Endothelial cell of umbilical vein (primary cell): ENCODE measurements around the gene TENM4. TPM values are rescaled to one million over a fixed set of nuclear protein-coding genes. Genes with fewer than 3 reads are reported as not detected.

ENCODE experiments used
- BruUV-seq: library from RNA; stranded (reverse); fragments of 400-500 nt; replicated peaks from 2 replicates; lab custom pipeline; 2021; lab: Mats Ljungman, UMichigan
- CTCF ChIA-PET: fragments of 300-600, 350-600 bp; sonication (Branson Sonifier 250); formaldehyde crosslinking; loops from one replicate; lab custom pipeline; 2021; ENCODE audit warnings: antibody characterized with exemption, inconsistent platforms; lab: Charles Lee
- POLR2A ChIA-PET: fragments of 300-600, 350-600 bp; sonication (Branson Sonifier 250); formaldehyde crosslinking; loops from one replicate; lab custom pipeline; 2021; ENCODE audit warnings: antibody characterized with exemption, inconsistent platforms; lab: Charles Lee
- DNase-seq: peaks from one replicate; pipeline ENCODE4 v3.0.0-alpha.2; 2011; ENCODE audit warnings: low read depth, low spot score
- FAIRE-seq: peaks from 2 replicates; lab custom pipeline; 2011; peaks lifted over from hg19 to GRCh38; lab: Jason Lieb, UNC
- H2AFZ ChIP-seq: 2 replicates; pipeline ENCODE4 v1.6.0; 2012; ENCODE audit warnings: low read depth, low read length, control low read depth, inconsistent platforms
- H3K27ac ChIP-seq: 2 replicates; pipeline ENCODE4 v1.5.1; 2011; ENCODE audit warnings: low read depth, mild to moderate bottlenecking, control low read depth, low read length, moderate library complexity; ENCODE audit not compliant: insufficient read depth
- H3K27me3 ChIP-seq, 2 experiments: 2 replicates each; pipeline versions ENCODE4 v1.6.0 to v1.6.1; 2011; ENCODE audit warnings: low read length in 2 of 2, mixed read lengths in 1 of 2; ENCODE audit not compliant: control insufficient read depth in 2 of 2, insufficient read depth in 2 of 2
- H3K36me3 ChIP-seq, 2 experiments: 2 replicates in 1 of 2; 3 replicates in 1 of 2; pipeline ENCODE4 v1.5.1; 2011; ENCODE audit warnings: low read length in 2 of 2, mild to moderate bottlenecking in 1 of 2, moderate library complexity in 1 of 2; ENCODE audit not compliant: control insufficient read depth in 2 of 2, insufficient read depth in 2 of 2; ENCODE audit errors: extremely low read depth in 1 of 2
- H3K4me1 ChIP-seq: 3 replicates; pipeline ENCODE4 v1.5.1; 2011; ENCODE audit warnings: mild to moderate bottlenecking, low read length; ENCODE audit not compliant: control insufficient read depth, insufficient read depth; ENCODE audit errors: extremely low read depth
- H3K4me2 ChIP-seq: 2 replicates; pipeline ENCODE4 v1.6.1; 2011; ENCODE audit warnings: low read length, control low read depth, mixed read lengths; ENCODE audit not compliant: insufficient read depth
- H3K4me3 ChIP-seq, 3 experiments: fragments of 200-600 bp in 1 of 3; sonication (generic), shearing (Covaris generic) in 1 of 3; replicated peaks in 1 of 3; 2 replicates each; pipeline ENCODE4 v1.5.1; 2011 to 2016; ENCODE audit warnings: control low read depth in 3 of 3, low read length in 3 of 3, mild to moderate bottlenecking in 2 of 3, inconsistent platforms in 1 of 3, low read depth in 1 of 3, moderate library complexity in 1 of 3; ENCODE audit not compliant: insufficient read depth in 1 of 3
- H3K79me2 ChIP-seq: 2 replicates; pipeline ENCODE4 v1.6.0; 2012; ENCODE audit warnings: low read length, inconsistent platforms; ENCODE audit not compliant: control insufficient read depth, insufficient read depth
- H3K9ac ChIP-seq: replicated peaks from 2 replicates; pipeline ENCODE3; 2011; ENCODE audit warnings: low read length, control low read depth; ENCODE audit not compliant: insufficient read depth; ENCODE audit errors: extremely low read depth
- H3K9me1 ChIP-seq: replicated peaks from 3 replicates; pipeline ENCODE4 v1.6.0; 2011; ENCODE audit warnings: mild to moderate bottlenecking, low read length; ENCODE audit not compliant: control insufficient read depth, insufficient read depth; ENCODE audit errors: extremely low read depth
- H3K9me3 ChIP-seq: replicated peaks from 2 replicates; pipeline ENCODE4 v1.5.1; 2012; ENCODE audit warnings: low read length, inconsistent platforms; ENCODE audit not compliant: control insufficient read depth, insufficient read depth
- H4K20me1 ChIP-seq: replicated peaks from 2 replicates; pipeline ENCODE3; 2011; ENCODE audit warnings: mild to moderate bottlenecking, low read length; ENCODE audit not compliant: control insufficient read depth, insufficient read depth; ENCODE audit errors: extremely low read depth
- EZH2 ChIP-seq: IDR thresholded peaks from 2 replicates; pipeline ENCODE4 v1.6.1; 2012; ENCODE audit warnings: borderline replicate concordance, low read depth, mild to moderate bottlenecking, moderate library complexity, low read length, inconsistent platforms; ENCODE audit not compliant: severe bottlenecking
- GATA2 ChIP-seq: IDR thresholded peaks from 2 replicates; pipeline ENCODE4 v1.7.0; 2011; ENCODE audit warnings: low read depth, mild to moderate bottlenecking, moderate library complexity, mixed read lengths, low read length; ENCODE audit not compliant: insufficient read length, insufficient read depth
- JUN ChIP-seq: IDR thresholded peaks from 2 replicates; pipeline ENCODE4 v1.6.1; 2011; ENCODE audit warnings: borderline replicate concordance, low read depth; ENCODE audit not compliant: insufficient read length, insufficient read depth
- MYC ChIP-seq: IDR thresholded peaks from one replicate; pipeline ENCODE4 v1.6.1; 2011; ENCODE audit warnings: mild to moderate bottlenecking, low read depth, low read length
- POLR2A ChIP-seq: IDR thresholded peaks from 2 replicates; pipeline ENCODE4 v1.6.1; 2012; ENCODE audit warnings: low read depth, mild to moderate bottlenecking, control low read depth, low read length
- POLR2AphosphoS5 ChIP-seq: IDR thresholded peaks from 2 replicates; pipeline ENCODE4 v1.6.1; 2012; ENCODE audit warnings: low read depth, mild to moderate bottlenecking, control low read depth, low read length, moderate library complexity; ENCODE audit not compliant: insufficient read depth
- dilution Hi-C: fragments of 300-500 bp; cut with MboI; formaldehyde crosslinking; loops from one replicate; pipeline ENCODE4 v1.15.0; 2019; ENCODE audit warnings: low sequenced_read_pairs; ENCODE audit not compliant: extremely low pct_ligation_motif_present
- intact Hi-C: fragments of 100-400 bp; cut with micrococcal nuclease; formaldehyde crosslinking; loops from one replicate; pipeline ENCODE4 v1.10.0; 2022
- polyA plus RNA-seq, 4 experiments: library from polyadenylated mRNA; depleted of rRNA in 3 of 4; stranded (reverse) in 3 of 4; unstranded in 1 of 4; fragments of >200 nt; gene quantifications; 2 replicates each; pipeline versions ENCODE4 v1.2.1 to v1.2.3, GENCODE V29; 2011 to 2012; ENCODE audit warnings: missing spikeins in 1 of 4
- total RNA-seq: library from RNA; stranded (reverse); gene quantifications from 2 replicates; pipeline ENCODE4 v1.2.3, GENCODE V29; 2021
- TF ChIP-seq, protein P1 (sequence below), 2 donors: IDR thresholded peaks; 1 replicate in 1 of 2; 2 replicates in 1 of 2; pipeline ENCODE4 v1.5.1; 2011; ENCODE audit warnings: low read length in 2 of 2, mild to moderate bottlenecking in 2 of 2, moderate library complexity in 2 of 2, control low read depth in 1 of 2, inconsistent platforms in 1 of 2, low read depth in 1 of 2; ENCODE audit not compliant: insufficient read depth in 1 of 2; ENCODE audit errors: extremely low read depth in 1 of 2
- TF ChIP-seq, protein P2 (sequence below): IDR thresholded peaks from 2 replicates; pipeline ENCODE4 v1.6.1; 2011; ENCODE audit not compliant: insufficient read depth, insufficient read length

The TENM4 gene
- total and polyA plus RNA-seq, 2 donors (not counting 3 experiments of a cell fraction or from before 2014, with no cell fraction given) = 0.06 to 0.27 TPM

DNA sequence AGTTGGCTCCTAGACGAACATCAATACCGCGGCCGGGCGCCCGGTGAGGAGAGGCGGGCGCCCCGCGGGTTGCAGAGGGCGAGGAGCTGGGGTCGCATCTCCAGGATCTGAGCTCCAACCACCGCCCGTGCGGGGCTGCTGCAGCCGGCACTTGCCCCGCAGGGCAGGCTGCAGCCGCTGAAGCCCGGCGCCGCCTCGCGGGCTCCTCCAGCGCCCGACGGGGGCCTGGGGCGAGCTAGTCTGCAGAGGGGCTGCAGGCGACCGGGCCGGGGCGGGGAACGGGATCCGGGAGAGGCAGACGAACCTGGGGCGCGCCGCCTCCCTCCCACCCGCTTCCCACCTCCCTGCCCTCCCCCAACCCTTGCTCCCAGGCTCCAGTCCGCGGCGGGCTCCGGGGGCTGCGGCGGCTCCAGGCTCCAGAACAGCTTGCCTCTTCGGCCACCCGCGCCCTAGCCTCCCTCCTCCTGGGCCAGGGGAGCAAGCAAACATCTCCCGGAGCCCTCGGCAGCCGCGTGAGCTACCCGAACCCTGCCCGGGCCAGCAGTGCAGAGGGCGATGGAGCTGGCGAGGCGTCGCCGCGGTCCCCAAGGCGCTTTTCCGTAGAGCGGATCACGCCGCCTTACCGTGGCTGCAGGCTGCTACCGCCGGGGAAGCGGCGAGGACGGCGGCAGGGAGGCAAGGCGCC is 802 bp downstream of the TENM4 start:
- CTCF ChIA-PET = no interaction called here
- Histone ChIP-seq H3K4me1 (no peaks in the 10 kb centered on the region), H3K27me3 (peaks cover 54 to 63% of the 10 kb centered on the region in 2 experiments), H3K9me1 (no peaks in the 10 kb centered on the region), H3K27ac (no peak overlapping the region), H3K9ac (no peak overlapping the region), H3K79me2 (no peaks in the 10 kb centered on the region), H3K9me3 (no peaks in the 10 kb centered on the region), H2AFZ (no peak overlapping the region), H3K4me3 (no peak overlapping the region), H4K20me1 (no peaks in the 10 kb centered on the region), H3K4me2 (no peak overlapping the region), H3K36me3 (no peaks in the 10 kb centered on the region)
- no TSS peak for BruUV-seq
- POLR2A ChIA-PET = no interaction called here
- no peak for FAIRE-seq
- dilution Hi-C loops (no loop called here), intact Hi-C loops (no loop called here)
- peak; percentile 8 for DNase-seq
- no peak for TF ChIP-seq POLR2A
- peak; percentile 97 for TF ChIP-seq EZH2

DNA sequence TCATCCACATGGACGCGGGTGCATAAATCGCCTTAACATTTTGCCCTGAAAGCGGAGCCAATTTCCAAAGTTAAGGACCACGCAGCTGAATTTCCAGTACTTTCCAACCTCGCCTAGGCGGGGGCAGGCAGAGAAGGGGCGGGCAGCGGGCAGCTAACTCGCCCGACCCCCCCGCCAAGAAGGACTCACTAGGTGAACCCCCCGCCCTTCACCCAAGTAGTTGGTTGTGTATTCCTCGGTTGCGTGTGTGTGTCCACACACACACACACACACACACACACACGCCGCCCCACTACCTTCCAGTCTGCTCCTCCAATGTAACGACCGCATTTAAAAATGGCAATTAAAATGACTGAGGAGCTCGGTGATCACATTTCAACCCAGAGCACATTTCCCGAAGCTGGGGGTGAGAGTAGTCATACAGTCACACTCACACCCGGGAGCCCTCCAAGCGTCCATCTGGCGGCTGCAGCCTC is 1.4 kb downstream of the TENM4 start:
- no peaks in the 10 kb centered on the region for H3K9me3 ChIP-seq
- no peak overlapping the region for H3K4me2 ChIP-seq
- H3K27ac ChIP-seq = no peak overlapping the region
- H3K9me1 ChIP-seq = no peaks in the 10 kb centered on the region
- FAIRE-seq (no peak), DNase-seq (no peak)
- H3K9ac ChIP-seq = no peak overlapping the region
- no peak for TF ChIP-seq GATA2
- TF ChIP-seq, protein P1, sequence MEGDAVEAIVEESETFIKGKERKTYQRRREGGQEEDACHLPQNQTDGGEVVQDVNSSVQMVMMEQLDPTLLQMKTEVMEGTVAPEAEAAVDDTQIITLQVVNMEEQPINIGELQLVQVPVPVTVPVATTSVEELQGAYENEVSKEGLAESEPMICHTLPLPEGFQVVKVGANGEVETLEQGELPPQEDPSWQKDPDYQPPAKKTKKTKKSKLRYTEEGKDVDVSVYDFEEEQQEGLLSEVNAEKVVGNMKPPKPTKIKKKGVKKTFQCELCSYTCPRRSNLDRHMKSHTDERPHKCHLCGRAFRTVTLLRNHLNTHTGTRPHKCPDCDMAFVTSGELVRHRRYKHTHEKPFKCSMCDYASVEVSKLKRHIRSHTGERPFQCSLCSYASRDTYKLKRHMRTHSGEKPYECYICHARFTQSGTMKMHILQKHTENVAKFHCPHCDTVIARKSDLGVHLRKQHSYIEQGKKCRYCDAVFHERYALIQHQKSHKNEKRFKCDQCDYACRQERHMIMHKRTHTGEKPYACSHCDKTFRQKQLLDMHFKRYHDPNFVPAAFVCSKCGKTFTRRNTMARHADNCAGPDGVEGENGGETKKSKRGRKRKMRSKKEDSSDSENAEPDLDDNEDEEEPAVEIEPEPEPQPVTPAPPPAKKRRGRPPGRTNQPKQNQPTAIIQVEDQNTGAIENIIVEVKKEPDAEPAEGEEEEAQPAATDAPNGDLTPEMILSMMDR (IDR thresholded peaks at IDR 0.05; ENCODE audit: extremely low read depth in 1 of 2, insufficient read depth in 1 of 2, low read depth in 1 of 2, low read length in 2 of 2) = no peak
- no peak for TF ChIP-seq POLR2AphosphoS5
- TF ChIP-seq MYC = no peak
- no peak for TF ChIP-seq JUN
- TF ChIP-seq, protein P2, sequence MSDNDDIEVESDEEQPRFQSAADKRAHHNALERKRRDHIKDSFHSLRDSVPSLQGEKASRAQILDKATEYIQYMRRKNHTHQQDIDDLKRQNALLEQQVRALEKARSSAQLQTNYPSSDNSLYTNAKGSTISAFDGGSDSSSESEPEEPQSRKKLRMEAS = no peak
- no peak for TF ChIP-seq POLR2A
- dilution Hi-C loops = no loop called here
- H4K20me1 ChIP-seq = no peaks in the 10 kb centered on the region
- no peak overlapping the region for H3K4me3 ChIP-seq
- no peaks in the 10 kb centered on the region for H3K36me3 ChIP-seq
- intact Hi-C loops = no loop called here
- no peaks in the 10 kb centered on the region for H3K79me2 ChIP-seq
- H2AFZ ChIP-seq = no peak overlapping the region
- peaks cover 54 to 63% of the 10 kb centered on the region in 2 experiments for H3K27me3 ChIP-seq
- ChIA-PET POLR2A (no interaction called here), CTCF (no interaction called here)
- no TSS peak for BruUV-seq
- H3K4me1 ChIP-seq = no peaks in the 10 kb centered on the region
